Measurements from ENCODE around the gene CDC25B.

DNA sequence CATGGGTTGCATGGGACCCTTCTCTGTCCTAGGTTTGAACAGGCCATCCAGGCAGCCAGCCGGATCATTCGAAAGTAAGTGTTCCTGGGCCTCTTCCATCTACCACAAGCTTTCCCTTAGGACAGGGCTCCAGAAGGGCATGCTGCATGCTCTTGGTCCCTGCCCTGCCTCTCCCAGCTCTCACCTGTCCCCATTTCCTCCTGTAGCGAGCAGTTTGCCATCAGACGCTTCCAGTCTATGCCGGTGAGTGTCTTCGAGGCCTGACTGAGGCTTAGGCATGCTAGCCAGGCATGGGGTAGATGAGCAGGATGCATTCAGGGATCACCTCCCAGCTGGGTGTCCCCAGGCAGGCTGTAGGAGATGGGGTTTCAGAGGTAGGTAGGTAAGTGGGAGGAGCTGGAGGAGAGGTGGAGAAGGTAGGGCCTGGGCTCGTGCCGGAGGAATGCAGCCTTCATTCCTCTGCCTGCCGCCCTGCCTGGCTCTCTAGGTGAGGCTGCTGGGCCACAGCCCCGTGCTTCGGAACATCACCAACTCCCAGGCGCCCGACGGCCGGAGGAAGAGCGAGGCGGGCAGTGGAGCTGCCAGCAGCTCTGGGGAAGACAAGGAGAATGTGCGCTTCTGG is 4.3 kb downstream of the CDC25B start:
- TF ChIP-seq POLR2AphosphoS5 (IDR thresholded peaks at IDR 0.05) = no peak
- TF ChIP-seq, protein P1, sequence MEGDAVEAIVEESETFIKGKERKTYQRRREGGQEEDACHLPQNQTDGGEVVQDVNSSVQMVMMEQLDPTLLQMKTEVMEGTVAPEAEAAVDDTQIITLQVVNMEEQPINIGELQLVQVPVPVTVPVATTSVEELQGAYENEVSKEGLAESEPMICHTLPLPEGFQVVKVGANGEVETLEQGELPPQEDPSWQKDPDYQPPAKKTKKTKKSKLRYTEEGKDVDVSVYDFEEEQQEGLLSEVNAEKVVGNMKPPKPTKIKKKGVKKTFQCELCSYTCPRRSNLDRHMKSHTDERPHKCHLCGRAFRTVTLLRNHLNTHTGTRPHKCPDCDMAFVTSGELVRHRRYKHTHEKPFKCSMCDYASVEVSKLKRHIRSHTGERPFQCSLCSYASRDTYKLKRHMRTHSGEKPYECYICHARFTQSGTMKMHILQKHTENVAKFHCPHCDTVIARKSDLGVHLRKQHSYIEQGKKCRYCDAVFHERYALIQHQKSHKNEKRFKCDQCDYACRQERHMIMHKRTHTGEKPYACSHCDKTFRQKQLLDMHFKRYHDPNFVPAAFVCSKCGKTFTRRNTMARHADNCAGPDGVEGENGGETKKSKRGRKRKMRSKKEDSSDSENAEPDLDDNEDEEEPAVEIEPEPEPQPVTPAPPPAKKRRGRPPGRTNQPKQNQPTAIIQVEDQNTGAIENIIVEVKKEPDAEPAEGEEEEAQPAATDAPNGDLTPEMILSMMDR (IDR thresholded peaks at IDR 0.05) = no peak

Measured in breast epithelium (tissue), 3 donors.